ENCODE data around the gene SGK1. TPM values are rescaled to one million over a fixed set of nuclear protein-coding genes. Genes with fewer than 3 reads are reported as not detected.

The SGK1 gene
- total RNA-seq, 1 donor from 2014 or later: 25.8 TPM

DNA sequence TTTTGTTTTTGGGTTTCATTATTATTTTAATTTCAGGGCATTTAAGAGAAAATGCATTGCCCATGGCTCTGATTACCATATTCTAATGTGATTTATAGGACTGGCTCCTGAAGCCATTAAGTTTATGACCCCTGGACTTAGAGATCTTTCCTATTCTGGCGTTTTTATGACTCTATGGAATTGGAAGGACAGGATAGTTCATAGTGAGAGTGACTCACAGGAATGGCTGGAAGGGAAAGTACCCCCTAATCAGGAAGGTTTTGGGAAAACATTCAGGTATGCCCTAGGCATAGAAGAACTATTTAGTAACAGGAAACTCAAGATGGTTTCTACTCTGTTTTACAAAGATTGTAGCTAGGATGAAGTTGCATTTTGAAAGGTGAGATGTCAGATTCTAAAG, 156.9 kb downstream of the SGK1 start:
- TF ChIP-seq, protein P1, sequence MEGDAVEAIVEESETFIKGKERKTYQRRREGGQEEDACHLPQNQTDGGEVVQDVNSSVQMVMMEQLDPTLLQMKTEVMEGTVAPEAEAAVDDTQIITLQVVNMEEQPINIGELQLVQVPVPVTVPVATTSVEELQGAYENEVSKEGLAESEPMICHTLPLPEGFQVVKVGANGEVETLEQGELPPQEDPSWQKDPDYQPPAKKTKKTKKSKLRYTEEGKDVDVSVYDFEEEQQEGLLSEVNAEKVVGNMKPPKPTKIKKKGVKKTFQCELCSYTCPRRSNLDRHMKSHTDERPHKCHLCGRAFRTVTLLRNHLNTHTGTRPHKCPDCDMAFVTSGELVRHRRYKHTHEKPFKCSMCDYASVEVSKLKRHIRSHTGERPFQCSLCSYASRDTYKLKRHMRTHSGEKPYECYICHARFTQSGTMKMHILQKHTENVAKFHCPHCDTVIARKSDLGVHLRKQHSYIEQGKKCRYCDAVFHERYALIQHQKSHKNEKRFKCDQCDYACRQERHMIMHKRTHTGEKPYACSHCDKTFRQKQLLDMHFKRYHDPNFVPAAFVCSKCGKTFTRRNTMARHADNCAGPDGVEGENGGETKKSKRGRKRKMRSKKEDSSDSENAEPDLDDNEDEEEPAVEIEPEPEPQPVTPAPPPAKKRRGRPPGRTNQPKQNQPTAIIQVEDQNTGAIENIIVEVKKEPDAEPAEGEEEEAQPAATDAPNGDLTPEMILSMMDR (IDR thresholded peaks at IDR 0.05; ENCODE audit: borderline replicate concordance): no peak
- DNase-seq: no peak
- no peak overlapping the region for H3K4me3 ChIP-seq
- intact Hi-C loops (cut with micrococcal nuclease): no loop called here
- no peaks in the 10 kb centered on the region for H3K36me3 ChIP-seq
- no peak overlapping the region for H3K27ac ChIP-seq (replicated peaks)
- H3K9me3 ChIP-seq (replicated peaks): no peaks in the 10 kb centered on the region
- no peaks in the 10 kb centered on the region for H3K4me1 ChIP-seq
- H3K27me3 ChIP-seq (ENCODE audit: low read depth): no peaks in the 10 kb centered on the region

GRCh38 chr6:134152767-134153485, 165.0 kb downstream of the SGK1 start:
- no peak for DNase-seq
- no peaks in the 10 kb centered on the region for H3K27me3 ChIP-seq (ENCODE audit: low read depth)
- H3K4me3 ChIP-seq: no peak overlapping the region
- no peak overlapping the region for H3K27ac ChIP-seq (replicated peaks)
- TF ChIP-seq, protein P1 (IDR thresholded peaks at IDR 0.05; ENCODE audit: borderline replicate concordance): no peak
- no peaks in the 10 kb centered on the region for H3K9me3 ChIP-seq (replicated peaks)
- no peaks in the 10 kb centered on the region for H3K36me3 ChIP-seq
- peaks cover 4% of the 10 kb centered on the region for H3K4me1 ChIP-seq
- intact Hi-C loops (cut with micrococcal nuclease): loop anchor here (10.0 kb wide), 1 partner anchor 732 kb away; no protein-coding TSS in a partner anchor

GRCh38 chr6:134148566-134148965, 169.3 kb downstream of the SGK1 start:
- Histone ChIP-seq H3K27me3 (ENCODE audit: low read depth) (no peaks in the 10 kb centered on the region), H3K4me1 (peaks cover 4% of the 10 kb centered on the region), H3K36me3 (no peaks in the 10 kb centered on the region), H3K4me3 (no peak overlapping the region), H3K27ac (replicated peaks) (no peak overlapping the region), H3K9me3 (replicated peaks) (no peaks in the 10 kb centered on the region)
- no peak for DNase-seq
- TF ChIP-seq, protein P1 (IDR thresholded peaks at IDR 0.05; ENCODE audit: borderline replicate concordance): no peak
- intact Hi-C loops (cut with micrococcal nuclease): no loop called here

DNA sequence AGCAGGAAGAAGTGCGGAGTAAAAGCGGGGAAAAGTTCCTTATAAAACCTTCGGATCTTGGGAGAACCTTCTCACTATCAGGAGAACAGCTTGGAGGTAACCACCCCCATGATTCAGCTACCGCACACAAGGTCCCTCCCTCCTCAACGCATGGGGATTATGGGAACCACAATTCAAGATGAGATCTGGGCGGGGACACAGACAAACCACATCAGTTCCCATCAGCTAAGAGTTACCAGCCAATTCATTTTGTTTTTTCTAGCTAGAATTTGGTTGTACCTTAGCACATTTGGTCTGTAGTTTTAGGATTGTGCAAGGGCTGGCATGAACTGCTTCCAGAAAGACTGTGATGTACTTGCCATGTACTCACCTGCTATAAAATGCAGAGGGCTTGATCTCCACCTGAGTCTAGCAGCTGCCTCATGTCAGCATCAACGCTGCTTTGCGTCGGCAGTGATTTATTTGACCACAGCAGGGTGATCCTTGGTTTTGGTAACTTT, 170.8 kb downstream of the SGK1 start:
- TF ChIP-seq, protein P1 (IDR thresholded peaks at IDR 0.05; ENCODE audit: borderline replicate concordance): no peak
- H3K27ac ChIP-seq (replicated peaks): no peak overlapping the region
- H3K4me1 ChIP-seq: no peaks in the 10 kb centered on the region
- H3K4me3 ChIP-seq: no peak overlapping the region
- H3K36me3 ChIP-seq: no peaks in the 10 kb centered on the region
- no peak for DNase-seq
- no peaks in the 10 kb centered on the region for H3K27me3 ChIP-seq (ENCODE audit: low read depth)
- no peaks in the 10 kb centered on the region for H3K9me3 ChIP-seq (replicated peaks)
- intact Hi-C loops (cut with micrococcal nuclease): no loop called here

GRCh38 chr6:134146268-134147033, 171.5 kb downstream of the SGK1 start:
- Histone ChIP-seq H3K27ac (replicated peaks) (no peak overlapping the region), H3K9me3 (replicated peaks) (no peaks in the 10 kb centered on the region), H3K4me3 (no peak overlapping the region), H3K27me3 (ENCODE audit: low read depth) (no peaks in the 10 kb centered on the region), H3K4me1 (no peaks in the 10 kb centered on the region), H3K36me3 (no peaks in the 10 kb centered on the region)
- DNase-seq: no peak
- intact Hi-C loops (cut with micrococcal nuclease): no loop called here
- TF ChIP-seq, protein P1 (IDR thresholded peaks at IDR 0.05; ENCODE audit: borderline replicate concordance): no peak

Measured in left ventricle myocardium inferior (tissue), 1 donor.